ENCODE data around the gene ARL15.
"Not testable (repeated sequence)": the region's sequence is repeated elsewhere in the genome, so short reads cannot be mapped to it uniquely, and the experiment has no call there.

The ARL15 gene

GRCh38 chr5:53982319-53982718 lies 328.1 kb downstream of the ARL15 start:
- DNase-seq (ENCODE audit: low spot score), result not testable (repeated sequence)

DNA sequence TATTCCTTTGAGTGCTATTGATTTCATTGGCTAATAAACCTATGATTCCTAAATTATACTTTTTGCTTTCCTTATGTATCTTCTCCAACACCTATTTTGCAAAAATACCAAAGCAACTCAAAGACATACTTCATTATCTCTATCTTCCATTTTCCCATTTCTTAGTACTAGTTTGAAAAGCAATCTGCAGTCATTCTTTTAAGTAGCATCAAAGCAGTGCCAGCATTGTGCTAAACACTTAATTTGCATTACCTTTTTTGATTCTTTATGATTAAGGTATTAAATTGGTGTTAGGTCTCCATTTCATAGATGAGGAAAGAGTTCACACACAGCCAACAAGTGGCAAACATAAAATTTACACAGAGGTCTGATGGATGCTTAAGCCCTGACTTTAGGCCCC lies 330.3 kb downstream of the ARL15 start:
- no peak for DNase-seq (ENCODE audit: low spot score)

DNA sequence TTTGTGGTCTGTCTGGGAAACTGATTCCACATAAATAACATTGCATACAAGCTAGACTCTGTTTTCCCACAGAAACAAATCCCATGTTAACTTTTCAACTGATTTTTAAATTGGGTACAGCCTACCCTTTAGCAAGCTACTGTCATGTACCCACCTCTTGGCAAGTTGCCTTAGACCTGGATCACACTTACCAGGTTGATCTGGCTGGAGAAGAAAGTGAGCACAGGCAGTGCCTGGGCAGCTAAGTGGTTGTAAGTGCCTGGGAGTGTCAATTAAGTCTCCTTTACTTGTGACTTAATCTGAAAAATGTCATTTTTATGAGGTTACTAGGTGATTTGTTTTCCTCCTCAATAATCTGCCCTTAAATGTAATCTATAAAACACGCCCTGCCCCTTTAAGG lies 336.4 kb downstream of the ARL15 start:
- no peak for DNase-seq (ENCODE audit: low spot score)

DNA sequence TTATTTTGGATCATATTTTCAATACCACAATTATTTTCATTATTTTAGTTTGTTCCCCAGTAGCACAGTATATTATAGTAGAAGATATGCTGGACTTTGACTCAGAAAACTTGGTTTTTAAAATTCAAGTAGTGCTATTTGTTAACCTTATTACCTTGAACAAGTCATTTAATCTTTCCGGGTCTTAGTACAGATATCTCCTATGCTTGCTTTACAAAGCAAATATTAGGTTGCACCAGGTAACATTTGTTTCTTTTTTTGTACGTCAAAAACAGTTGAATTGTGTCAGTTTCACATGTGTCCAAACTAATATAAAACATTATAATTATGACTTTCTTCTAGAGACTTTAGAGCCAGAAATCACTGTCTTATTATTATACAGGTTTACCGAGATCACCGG lies 338.1 kb downstream of the ARL15 start:
- no peak for DNase-seq (ENCODE audit: low spot score)

GRCh38 chr5:53971551-53971950 lies 338.8 kb downstream of the ARL15 start:
- DNase-seq (ENCODE audit: low spot score), result no peak

DNA sequence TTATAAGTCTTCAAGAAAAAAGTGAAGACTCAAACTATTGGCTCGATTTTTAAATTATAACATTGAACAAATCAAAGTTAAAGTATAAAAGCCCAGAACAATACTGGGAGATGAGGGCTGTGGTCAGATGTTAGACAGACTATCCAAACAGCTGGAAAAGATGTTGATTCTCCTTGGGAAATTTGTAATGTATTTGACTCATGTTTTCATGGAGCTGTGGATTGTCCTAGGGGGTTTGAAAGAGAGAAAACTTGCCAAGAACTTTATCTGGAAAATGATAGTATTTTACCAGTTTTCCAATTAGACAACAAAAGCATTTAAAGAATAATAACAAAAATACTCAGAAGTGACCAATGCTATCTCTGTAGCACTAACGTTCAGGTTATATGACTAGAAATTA lies 339.2 kb downstream of the ARL15 start:
- no peak for DNase-seq (ENCODE audit: low spot score)

- DNase-seq (ENCODE audit: low spot score), result no peak
Measured at GRCh38 chr5:53970475-53970874, 339.9 kb downstream of the ARL15 start.

- DNase-seq (ENCODE audit: low spot score), result no peak
Measured at GRCh38 chr5:53969176-53969730, 341.1 kb downstream of the ARL15 start.

GRCh38 chr5:53965459-53965858 lies 344.9 kb downstream of the ARL15 start:
- DNase-seq (ENCODE audit: low spot score), result no peak

- no peak for DNase-seq (ENCODE audit: low spot score)
Measured at GRCh38 chr5:53963958-53964357, 346.4 kb downstream of the ARL15 start.

- no peak for DNase-seq (ENCODE audit: low spot score)
Measured at GRCh38 chr5:53962306-53962705, 348.1 kb downstream of the ARL15 start.

GRCh38 chr5:53956632-53957031 lies 353.7 kb downstream of the ARL15 start:
- no peak for DNase-seq (ENCODE audit: low spot score)

DNA sequence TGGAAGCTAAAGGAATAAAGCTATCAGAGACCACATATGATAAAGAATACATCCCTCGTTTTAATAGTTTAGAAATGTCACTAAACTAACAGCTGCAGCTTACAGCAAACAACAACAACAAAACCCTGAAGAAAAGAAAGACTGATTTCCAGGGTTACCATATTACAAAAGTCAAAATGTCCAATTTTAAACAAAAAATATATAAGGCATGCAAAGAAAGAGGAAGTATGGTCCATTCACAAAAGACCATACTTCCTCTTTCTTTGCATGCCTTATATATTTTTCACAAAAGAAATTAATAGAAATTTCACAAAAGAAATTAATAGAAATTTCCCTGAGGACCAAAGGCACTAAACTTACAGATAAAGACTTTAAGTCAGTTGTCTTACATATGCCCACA lies 354.2 kb downstream of the ARL15 start:
- no peak for DNase-seq (ENCODE audit: low spot score)

- DNase-seq (ENCODE audit: low spot score), result no peak
Measured at GRCh38 chr5:53950621-53951020, 359.8 kb downstream of the ARL15 start.

DNA sequence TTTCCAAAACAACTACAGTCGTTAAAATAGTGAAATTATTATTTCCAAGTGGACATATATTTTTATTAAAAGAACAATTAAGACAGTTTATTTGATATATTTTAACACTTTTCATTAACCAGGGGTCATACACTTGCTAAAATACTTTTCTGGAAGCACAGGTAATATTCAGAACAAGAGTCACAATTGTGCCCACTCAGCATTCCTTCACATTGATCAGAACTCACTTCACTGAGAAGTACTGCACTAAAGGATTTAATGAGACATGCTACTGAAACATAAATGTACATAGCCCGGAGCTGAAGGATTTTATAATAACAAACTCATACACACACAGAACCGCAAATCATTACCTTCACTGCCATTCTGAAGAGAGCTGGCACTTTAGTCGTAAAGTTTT lies 361.8 kb downstream of the ARL15 start:
- DNase-seq (ENCODE audit: low spot score), result no peak

GRCh38 chr5:53946405-53947100 lies 363.8 kb downstream of the ARL15 start:
- DNase-seq (ENCODE audit: low spot score), result no peak

- DNase-seq (ENCODE audit: low spot score), result no peak
Measured at GRCh38 chr5:53944981-53945380, 365.4 kb downstream of the ARL15 start.

- no peak for DNase-seq (ENCODE audit: low spot score)
Measured at GRCh38 chr5:53943938-53944337, 366.4 kb downstream of the ARL15 start.

- no peak for DNase-seq (ENCODE audit: low spot score)
Measured at GRCh38 chr5:53942724-53943123, 367.6 kb downstream of the ARL15 start.

DNA sequence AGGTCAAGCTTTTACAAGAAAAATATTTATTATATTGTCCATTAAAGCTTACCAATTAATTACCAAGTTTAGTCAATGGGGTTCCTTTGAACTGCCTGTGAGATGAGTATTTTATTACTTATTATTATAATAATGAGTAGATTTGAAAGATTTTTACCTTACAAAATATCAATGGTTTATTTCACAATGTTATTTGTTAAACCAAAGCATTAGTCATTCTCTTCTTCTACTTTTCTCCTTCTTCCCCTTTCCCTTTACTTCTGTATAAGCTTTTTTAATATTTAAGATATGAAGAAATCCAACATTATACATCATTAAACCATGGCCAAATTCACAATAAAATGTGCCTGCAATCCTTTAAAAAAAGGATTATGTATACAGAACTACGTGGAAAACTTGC lies 369.5 kb downstream of the ARL15 start:
- no peak for DNase-seq (ENCODE audit: low spot score)

- DNase-seq (ENCODE audit: low spot score), result no peak
Measured at GRCh38 chr5:53937467-53937866, 372.9 kb downstream of the ARL15 start.

GRCh38 chr5:53936481-53937352 lies 373.7 kb downstream of the ARL15 start:
- no peak for DNase-seq (ENCODE audit: low spot score)

DNA sequence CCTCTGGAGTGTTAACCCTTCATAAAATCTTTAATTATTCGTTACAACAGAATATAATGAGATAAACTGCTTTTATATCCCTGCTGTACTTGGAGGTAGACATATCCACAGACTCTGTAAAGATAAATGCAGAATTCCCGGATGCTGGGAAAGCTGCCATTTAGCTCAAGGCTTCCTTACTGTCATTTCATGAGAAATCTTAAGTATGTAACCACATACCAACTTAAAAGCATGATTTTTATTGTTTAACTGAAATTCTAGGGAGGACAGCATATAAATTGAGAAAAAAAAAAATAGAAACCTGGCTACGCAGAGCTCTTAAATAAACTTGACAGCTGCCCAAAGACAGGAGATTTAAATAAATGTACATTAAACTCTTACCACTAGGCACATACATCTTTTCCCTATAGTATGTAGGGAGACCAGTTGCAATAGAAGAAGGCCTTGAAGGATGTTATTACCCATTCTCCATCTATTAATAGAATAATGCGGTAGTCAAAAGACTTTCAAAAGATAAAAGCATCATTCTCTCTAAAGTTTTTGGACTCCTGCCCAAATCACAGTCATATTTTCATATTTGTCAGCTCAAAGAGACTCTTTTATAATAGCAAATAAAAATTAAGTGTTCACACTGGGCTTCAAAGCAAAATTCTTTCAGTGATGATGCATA lies 376.1 kb downstream of the ARL15 start:
- no peak for DNase-seq (ENCODE audit: low spot score)
